GM12801 (cell line): Measurements from ENCODE around the gene CELF4.

Experiments used
- CTCF ChIP-seq: IDR thresholded peaks from one replicate; pipeline ENCODE4 v1.5.1; 2011; ENCODE audit warnings: control low read depth; ENCODE audit not compliant: insufficient read length; ENCODE audit errors: extremely low read depth

CELF4 gene

GRCh38 chr18:37389684-37390368, 175.8 kb downstream of the CELF4 start:
- no peak for TF ChIP-seq CTCF

GRCh38 chr18:37389041-37389440, 176.6 kb downstream of the CELF4 start:
- TF ChIP-seq CTCF: no peak

GRCh38 chr18:37388413-37388812, 177.2 kb downstream of the CELF4 start:
- TF ChIP-seq CTCF: no peak

- no peak for TF ChIP-seq CTCF
Measured at GRCh38 chr18:37385846-37386778, 179.5 kb downstream of the CELF4 start.

- TF ChIP-seq CTCF: no peak
Measured at GRCh38 chr18:37383846-37384595, 181.6 kb downstream of the CELF4 start.

GRCh38 chr18:37383036-37383785, 182.4 kb downstream of the CELF4 start:
- TF ChIP-seq CTCF: no peak
